Mucosa of stomach (tissue), 1 donor: Measurements from ENCODE around the gene ASZ1.

Source experiments
- H3K27me3 ChIP-seq: one replicate; pipeline ENCODE4 v1.7.0; 2013; ENCODE audit warnings: mild to moderate bottlenecking, low read length; ENCODE audit not compliant: control insufficient read depth, insufficient read depth
- H3K36me3 ChIP-seq: one replicate; pipeline ENCODE4 v1.7.0; 2013; ENCODE audit warnings: low read length; ENCODE audit not compliant: control insufficient read depth, insufficient read depth
- H3K4me1 ChIP-seq: one replicate; pipeline ENCODE4 v1.7.0; 2013; ENCODE audit warnings: mild to moderate bottlenecking, low read length; ENCODE audit not compliant: control insufficient read depth, insufficient read depth
- H3K4me3 ChIP-seq: one replicate; pipeline ENCODE4 v1.7.0; 2013; ENCODE audit warnings: low read length
- H3K9ac ChIP-seq: one replicate; pipeline ENCODE4 v1.7.0; 2013; ENCODE audit warnings: mild to moderate bottlenecking, low read length, moderate library complexity
- H3K9me3 ChIP-seq: one replicate; pipeline ENCODE4 v1.7.0; 2013; ENCODE audit warnings: mild to moderate bottlenecking, low read length, moderate library complexity; ENCODE audit not compliant: control insufficient read depth
- donor health status: Pancreatic carcinoma.

The ASZ1 gene

DNA sequence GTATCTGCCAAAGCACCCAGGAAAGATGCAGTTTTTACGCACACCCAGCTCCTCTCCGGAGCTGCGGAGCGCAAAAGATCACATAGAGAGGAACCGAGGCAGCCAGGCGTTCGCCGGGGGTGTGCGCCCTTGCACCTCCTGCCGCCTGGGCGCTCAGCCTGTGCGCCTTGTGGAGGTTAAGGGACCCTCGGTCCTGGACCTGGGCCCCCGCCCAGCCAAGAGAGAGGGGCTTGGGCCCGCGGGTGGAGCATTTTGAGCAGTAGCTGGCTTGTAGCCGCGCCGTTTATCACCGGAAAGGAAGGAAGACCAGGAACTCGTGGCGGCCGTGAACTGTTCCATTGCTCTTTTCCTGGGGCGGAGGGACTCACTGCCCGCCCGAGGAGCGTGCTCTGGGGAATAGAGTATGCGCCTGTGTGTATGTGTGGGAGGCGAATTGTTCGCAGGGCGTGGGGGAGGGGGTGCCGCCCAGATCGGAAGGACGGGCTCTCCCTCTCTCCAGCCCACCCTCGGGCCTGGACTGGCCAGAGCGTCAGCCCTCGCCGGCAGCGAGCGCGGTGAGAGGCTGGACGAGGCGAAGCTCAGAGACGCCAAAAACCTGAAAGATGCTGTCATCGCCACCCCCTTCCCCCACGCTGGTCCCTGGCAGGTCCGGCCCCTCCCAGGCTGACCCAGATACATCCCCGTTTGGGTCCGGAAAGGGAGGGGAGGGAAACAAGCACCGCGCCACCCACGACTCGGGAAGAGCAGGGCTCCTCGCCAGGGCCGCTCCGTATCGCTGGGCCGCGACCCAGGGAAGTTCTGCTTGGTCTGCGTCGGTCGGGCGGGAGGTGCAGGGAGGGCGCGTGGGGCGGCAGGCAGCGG is 103.2 kb downstream of the ASZ1 start:
- Histone ChIP-seq H3K36me3 (no peaks in the 10 kb centered on the region), H3K27me3 (peaks cover 56% of the 10 kb centered on the region), H3K4me3 (no peak overlapping the region), H3K4me1 (peaks cover 5% of the 10 kb centered on the region), H3K9ac (no peak overlapping the region), H3K9me3 (no peaks in the 10 kb centered on the region)

- Histone ChIP-seq H3K4me1 (peaks cover 5% of the 10 kb centered on the region), H3K27me3 (peaks cover 57% of the 10 kb centered on the region), H3K36me3 (no peaks in the 10 kb centered on the region), H3K4me3 (no peak overlapping the region), H3K9me3 (no peaks in the 10 kb centered on the region), H3K9ac (no peak overlapping the region)
These were observed 103.9 kb downstream of the ASZ1 start for GRCh38 chr7:117323305-117323850.

DNA sequence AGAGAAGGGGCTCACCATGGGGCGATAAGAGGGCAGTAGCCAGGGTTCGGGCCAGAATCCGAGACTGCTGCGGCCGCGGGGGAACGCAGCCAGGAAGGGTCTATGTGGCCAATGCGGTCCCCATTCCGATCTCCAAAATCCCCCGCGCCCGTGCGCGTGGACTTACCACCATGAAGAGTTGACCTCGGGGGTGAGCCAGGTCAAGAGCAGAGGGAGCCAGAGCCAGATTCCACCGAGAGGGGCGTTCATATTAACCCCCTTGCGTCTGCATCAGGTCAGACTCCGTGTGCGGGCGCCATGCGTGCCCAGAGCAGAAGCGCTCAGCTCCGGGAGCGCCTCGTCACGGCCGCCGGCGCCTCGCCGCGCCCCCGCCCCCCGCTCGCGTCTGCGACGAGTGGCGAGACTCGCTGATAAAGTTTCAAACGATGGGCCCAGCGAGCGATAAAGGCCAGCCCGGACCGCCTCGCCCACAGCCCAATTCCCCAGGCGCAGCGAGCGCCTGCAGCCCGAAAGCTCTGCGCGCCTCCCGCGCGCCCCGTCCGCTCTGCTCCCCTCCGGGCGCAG is 104.5 kb downstream of the ASZ1 start, which contains the start of gene WNT2:
WNT2 (minus strand) TSS at position 318 of the 564 bp plus-strand sequence; CDS start at position 249, 69 bp downstream.
- no peak within 1 kb of the TSS for H3K4me3 ChIP-seq
- H3K9ac ChIP-seq, result no peak within 1 kb of the TSS

GRCh38 chr7:117320523-117320922 is 106.8 kb downstream of the ASZ1 start:
- no peaks in the 10 kb centered on the region for H3K36me3 ChIP-seq
- no peaks in the 10 kb centered on the region for H3K9me3 ChIP-seq
- peaks cover 5% of the 10 kb centered on the region for H3K4me1 ChIP-seq
- H3K9ac ChIP-seq, result no peak overlapping the region
- peaks cover 60% of the 10 kb centered on the region for H3K27me3 ChIP-seq
- H3K4me3 ChIP-seq, result no peak overlapping the region

More for the DNA sequence above, 104.5 kb downstream of the ASZ1 start, which contains the start of gene WNT2:
- Histone ChIP-seq H3K27me3 (peaks cover 60% of the 10 kb centered on the region), H3K4me1 (peaks cover 5% of the 10 kb centered on the region), H3K36me3 (no peaks in the 10 kb centered on the region), H3K9me3 (no peaks in the 10 kb centered on the region)

- Histone ChIP-seq H3K4me1 (peaks cover 5% of the 10 kb centered on the region), H3K27me3 (peaks cover 51% of the 10 kb centered on the region), H3K9ac (no peak overlapping the region), H3K4me3 (no peak overlapping the region), H3K36me3 (no peaks in the 10 kb centered on the region), H3K9me3 (no peaks in the 10 kb centered on the region)
These were observed 108.1 kb downstream of the ASZ1 start for GRCh38 chr7:117319181-117319580.

GRCh38 chr7:117313582-117313981 is 113.7 kb downstream of the ASZ1 start:
- Histone ChIP-seq H3K4me3 (no peak overlapping the region), H3K27me3 (peaks cover 3% of the 10 kb centered on the region), H3K4me1 (no peaks in the 10 kb centered on the region), H3K9ac (no peak overlapping the region), H3K36me3 (no peaks in the 10 kb centered on the region), H3K9me3 (no peaks in the 10 kb centered on the region)
